Measurements from ENCODE around the gene MAN1A1.

- TF ChIP-seq CTCF (IDR thresholded peaks at IDR 0.05 in 4 of 5, conservative IDR thresholded peaks at IDR 0.05 in 1 of 5) (no peak), POLR2A (IDR thresholded peaks at IDR 0.05) (no peak)
These were observed 20.5 kb upstream of the MAN1A1 start for GRCh38 chr6:119370080-119370479.

Data from gastrocnemius medialis (tissue), 4 donors.